ENCODE measurements around the gene SMAD9.

- TF ChIP-seq, protein P1, sequence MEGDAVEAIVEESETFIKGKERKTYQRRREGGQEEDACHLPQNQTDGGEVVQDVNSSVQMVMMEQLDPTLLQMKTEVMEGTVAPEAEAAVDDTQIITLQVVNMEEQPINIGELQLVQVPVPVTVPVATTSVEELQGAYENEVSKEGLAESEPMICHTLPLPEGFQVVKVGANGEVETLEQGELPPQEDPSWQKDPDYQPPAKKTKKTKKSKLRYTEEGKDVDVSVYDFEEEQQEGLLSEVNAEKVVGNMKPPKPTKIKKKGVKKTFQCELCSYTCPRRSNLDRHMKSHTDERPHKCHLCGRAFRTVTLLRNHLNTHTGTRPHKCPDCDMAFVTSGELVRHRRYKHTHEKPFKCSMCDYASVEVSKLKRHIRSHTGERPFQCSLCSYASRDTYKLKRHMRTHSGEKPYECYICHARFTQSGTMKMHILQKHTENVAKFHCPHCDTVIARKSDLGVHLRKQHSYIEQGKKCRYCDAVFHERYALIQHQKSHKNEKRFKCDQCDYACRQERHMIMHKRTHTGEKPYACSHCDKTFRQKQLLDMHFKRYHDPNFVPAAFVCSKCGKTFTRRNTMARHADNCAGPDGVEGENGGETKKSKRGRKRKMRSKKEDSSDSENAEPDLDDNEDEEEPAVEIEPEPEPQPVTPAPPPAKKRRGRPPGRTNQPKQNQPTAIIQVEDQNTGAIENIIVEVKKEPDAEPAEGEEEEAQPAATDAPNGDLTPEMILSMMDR (CRISPR knock-in tag; IDR thresholded peaks at IDR 0.05): no peak
- TF ChIP-seq GABPA (IDR thresholded peaks at IDR 0.05; ENCODE audit: low read depth, low read length): no peak
- no peak for TF ChIP-seq GABPA (CRISPR knock-in tag; IDR thresholded peaks at IDR 0.05; ENCODE audit: low read depth)
- TF ChIP-seq ZBTB21 (CRISPR knock-in tag; IDR thresholded peaks at IDR 0.05): no peak
- TF ChIP-seq ZNF766 (CRISPR knock-in tag; IDR thresholded peaks at IDR 0.05; ENCODE audit: borderline replicate concordance): no peak
- no peak for TF ChIP-seq PRMT3 (CRISPR knock-in tag; IDR thresholded peaks at IDR 0.05; ENCODE audit: borderline replicate concordance, low read depth)
- TF ChIP-seq ZNF24 (IDR thresholded peaks at IDR 0.05): no peak
- no peak for TF ChIP-seq ZSCAN25 (CRISPR knock-in tag; IDR thresholded peaks at IDR 0.05)
- TF ChIP-seq NR3C1 (CRISPR knock-in tag; IDR thresholded peaks at IDR 0.05): no peak
- TF ChIP-seq, protein P2, sequence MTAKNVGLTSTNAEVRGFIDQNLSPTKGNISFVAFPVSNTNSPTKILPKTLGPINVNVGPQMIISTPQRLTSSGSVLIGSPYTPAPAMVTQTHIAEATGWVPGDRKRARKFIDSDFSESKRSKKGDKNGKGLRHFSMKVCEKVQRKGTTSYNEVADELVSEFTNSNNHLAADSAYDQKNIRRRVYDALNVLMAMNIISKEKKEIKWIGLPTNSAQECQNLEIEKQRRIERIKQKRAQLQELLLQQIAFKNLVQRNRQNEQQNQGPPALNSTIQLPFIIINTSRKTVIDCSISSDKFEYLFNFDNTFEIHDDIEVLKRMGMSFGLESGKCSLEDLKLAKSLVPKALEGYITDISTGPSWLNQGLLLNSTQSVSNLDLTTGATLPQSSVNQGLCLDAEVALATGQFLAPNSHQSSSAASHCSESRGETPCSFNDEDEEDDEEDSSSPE (CRISPR knock-in tag; IDR thresholded peaks at IDR 0.05): no peak
- TF ChIP-seq BHLHE40 (IDR thresholded peaks at IDR 0.05; ENCODE audit: low read length): no peak
- no peak for TF ChIP-seq POLR2AphosphoS5 (IDR thresholded peaks at IDR 0.05; ENCODE audit: low read depth, low read length)
- no peak for TF ChIP-seq POLR2A (IDR thresholded peaks at IDR 0.05; ENCODE audit: insufficient read depth in 1 of 2, low read depth in 2 of 2, low read length in 2 of 2)
- no peak for TF ChIP-seq ZNF282 (IDR thresholded peaks at IDR 0.05; ENCODE audit: partially characterized antibody)
Observed at GRCh38 chr13:36831291-36831690, 88.7 kb downstream of the SMAD9 start.

All from HepG2 (cell line).